ENCODE data around the gene SLC38A3. TPM values are rescaled to one million over a fixed set of nuclear protein-coding genes. Genes with fewer than 3 reads are reported as not detected.
A peak's percentile ranks its signal among the peaks of the same experiment; 100 is the strongest.

The SLC38A3 gene
- total RNA-seq, 4 donors from 2014 or later: 1.3 TPM; not detected in 3

- Histone ChIP-seq H3K27ac (peak overlapping the region in 1 of 4 donors; percentile 25), H3K27me3 (no peaks in the 10 kb centered on the region), H3K36me3 (no peaks in the 10 kb centered on the region), H3K4me3 (no peak overlapping the region), H3K9me3 (no peaks in the 10 kb centered on the region), H3K4me1 (peaks cover 0 to 63% (median 13%) of the 10 kb centered on the region in 4 donors)
- no peak for DNase-seq
- TF ChIP-seq POLR2A (IDR thresholded peaks at IDR 0.05) (no peak), CTCF (IDR thresholded peaks at IDR 0.05) (no peak)
Observed at GRCh38 chr3:50158530-50159146, 46.4 kb upstream of the SLC38A3 start.

DNA sequence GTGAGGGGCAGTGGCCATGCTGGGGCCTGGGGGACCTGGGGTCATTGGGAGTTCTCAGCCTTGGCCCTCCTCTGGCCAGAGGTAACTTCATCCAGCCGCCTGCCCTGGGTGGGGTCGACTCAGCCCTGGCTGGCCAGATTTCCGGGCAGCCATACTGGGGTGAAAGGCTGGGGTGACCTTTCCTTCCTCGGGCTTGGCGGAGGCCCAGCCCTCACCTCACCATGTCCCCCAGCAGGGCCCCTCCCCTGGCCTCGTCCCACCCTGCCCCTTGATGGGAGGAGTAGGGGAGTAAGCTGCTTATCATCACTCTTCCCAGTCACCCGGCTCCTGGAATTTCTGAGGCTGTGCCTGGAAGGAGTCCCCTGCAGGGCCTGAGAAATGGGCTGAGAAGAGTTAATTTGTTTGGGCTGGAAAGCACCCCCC is 44.5 kb upstream of the SLC38A3 start:
- no peaks in the 10 kb centered on the region for H3K9me3 ChIP-seq
- H3K27ac ChIP-seq: peak overlapping the region in 3 of 4 donors; percentile 18 to 65 (median 43)
- DNase-seq: peak in 1 of 3 donors; percentile 51
- H3K36me3 ChIP-seq: no peaks in the 10 kb centered on the region
- H3K27me3 ChIP-seq: no peaks in the 10 kb centered on the region
- H3K4me1 ChIP-seq: peaks cover under 1 to 70% (median 3%) of the 10 kb centered on the region in 4 donors
- no peak overlapping the region for H3K4me3 ChIP-seq
- no peak for TF ChIP-seq POLR2A (IDR thresholded peaks at IDR 0.05)
- TF ChIP-seq CTCF (IDR thresholded peaks at IDR 0.05): no peak

GRCh38 chr3:50161320-50161719 is 43.8 kb upstream of the SLC38A3 start:
- DNase-seq: peak in 2 of 3 donors; percentile 79 to 83
- peak in 1 of 2 donors; percentile 21 for TF ChIP-seq POLR2A (IDR thresholded peaks at IDR 0.05)
- no peak for TF ChIP-seq CTCF (IDR thresholded peaks at IDR 0.05)
- no peak overlapping the region for H3K4me3 ChIP-seq
- H3K9me3 ChIP-seq: no peaks in the 10 kb centered on the region
- no peaks in the 10 kb centered on the region for H3K36me3 ChIP-seq
- H3K27me3 ChIP-seq: no peaks in the 10 kb centered on the region
- peaks cover 0 to 70% (median 5%) of the 10 kb centered on the region in 4 donors for H3K4me1 ChIP-seq
- H3K27ac ChIP-seq: peak overlapping the region; percentile 10 to 65 (median 30)

DNA sequence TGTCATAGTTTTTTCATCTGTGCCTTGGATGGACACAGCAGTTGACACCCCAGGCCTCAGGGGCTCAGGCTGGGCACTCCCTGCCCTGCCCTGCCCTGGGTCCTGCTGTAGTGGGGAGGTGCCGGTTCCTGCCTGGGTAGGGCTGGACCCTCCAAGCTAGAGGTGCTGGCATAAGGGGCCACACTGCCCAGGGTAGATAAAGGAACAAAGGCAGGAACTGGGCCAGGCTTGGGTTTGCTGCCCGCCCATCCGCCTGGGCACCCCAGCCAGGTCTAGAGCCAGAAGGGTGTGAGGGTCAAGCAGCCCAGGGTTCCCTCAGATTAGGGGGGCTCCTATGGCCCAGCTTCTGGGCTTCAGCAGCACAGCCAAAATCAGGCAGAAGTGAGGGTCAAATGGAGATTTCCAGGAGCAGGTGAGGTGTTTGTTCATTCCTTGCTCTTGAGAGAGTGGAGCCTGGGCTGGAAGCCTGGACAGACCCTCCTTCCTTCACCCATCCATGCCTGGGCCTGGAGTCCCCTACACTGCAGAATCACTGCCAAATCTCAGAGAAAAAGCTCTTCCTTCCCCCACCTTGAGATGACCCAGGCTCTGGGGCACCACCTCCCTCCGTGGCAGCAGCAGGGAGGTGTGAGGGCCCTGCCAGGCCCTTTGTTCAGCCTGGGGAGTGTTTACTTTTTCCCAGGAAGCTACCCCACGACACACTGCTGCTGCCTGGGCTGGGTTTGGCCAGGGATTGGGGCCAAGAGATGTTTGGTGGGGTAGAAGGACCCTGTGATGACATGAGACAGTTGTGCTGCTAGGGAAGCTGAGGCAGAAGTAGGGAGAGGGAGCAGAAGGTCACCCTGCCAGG is 42.8 kb upstream of the SLC38A3 start:
- TF ChIP-seq CTCF (IDR thresholded peaks at IDR 0.05) (no peak), POLR2A (IDR thresholded peaks at IDR 0.05) (no peak)
- Histone ChIP-seq H3K27me3 (no peaks in the 10 kb centered on the region), H3K9me3 (no peaks in the 10 kb centered on the region), H3K27ac (peak overlapping the region in 3 of 4 donors; percentile 18 to 65 (median 43)), H3K36me3 (no peaks in the 10 kb centered on the region), H3K4me3 (no peak overlapping the region), H3K4me1 (peaks cover 0 to 72% (median 6%) of the 10 kb centered on the region in 4 donors)
- no peak for DNase-seq

- TF ChIP-seq POLR2A (IDR thresholded peaks at IDR 0.05) (no peak), CTCF (IDR thresholded peaks at IDR 0.05) (no peak)
- no peak overlapping the region for H3K4me3 ChIP-seq
- peak overlapping the region in 3 of 4 donors; percentile 18 to 39 (median 31) for H3K27ac ChIP-seq
- DNase-seq: peak in 1 of 3 donors; percentile 68
- no peaks in the 10 kb centered on the region for H3K27me3 ChIP-seq
- no peaks in the 10 kb centered on the region for H3K36me3 ChIP-seq
- H3K9me3 ChIP-seq: no peaks in the 10 kb centered on the region
- peaks cover 0 to 74% (median 6%) of the 10 kb centered on the region in 4 donors for H3K4me1 ChIP-seq
Observed at GRCh38 chr3:50163572-50164455, 41.3 kb upstream of the SLC38A3 start.

Measured in Peyer's patch (tissue), 4 donors.